ENCODE measurements around the gene PARP16. TPM values are rescaled to one million over a fixed set of nuclear protein-coding genes. Genes with fewer than 3 reads are reported as not detected.

Gene PARP16
- total RNA-seq, 6 experiments from 2014 or later = 4.1 to 5.1 (median 4.4) TPM

DNA sequence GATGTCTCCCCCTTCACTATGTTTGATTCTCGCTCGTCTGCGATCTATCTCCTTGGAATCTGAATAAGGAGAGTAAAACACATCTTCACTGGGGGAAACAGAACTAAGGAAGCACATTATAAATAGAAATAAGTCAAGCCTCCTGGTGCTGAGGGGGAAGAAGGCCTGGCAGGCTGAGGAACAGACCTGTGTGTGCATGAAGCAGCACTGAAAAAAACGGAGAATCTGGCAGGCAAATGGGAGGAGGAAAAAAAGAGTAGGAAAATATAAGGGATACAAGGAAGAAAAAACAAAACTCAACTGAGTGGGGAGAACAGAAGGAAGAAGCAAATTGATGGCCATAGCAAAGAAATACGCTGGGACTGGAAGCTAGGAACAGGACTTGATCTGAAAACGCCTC, 25.7 kb downstream of the PARP16 start:
- TF ChIP-seq, protein P1, sequence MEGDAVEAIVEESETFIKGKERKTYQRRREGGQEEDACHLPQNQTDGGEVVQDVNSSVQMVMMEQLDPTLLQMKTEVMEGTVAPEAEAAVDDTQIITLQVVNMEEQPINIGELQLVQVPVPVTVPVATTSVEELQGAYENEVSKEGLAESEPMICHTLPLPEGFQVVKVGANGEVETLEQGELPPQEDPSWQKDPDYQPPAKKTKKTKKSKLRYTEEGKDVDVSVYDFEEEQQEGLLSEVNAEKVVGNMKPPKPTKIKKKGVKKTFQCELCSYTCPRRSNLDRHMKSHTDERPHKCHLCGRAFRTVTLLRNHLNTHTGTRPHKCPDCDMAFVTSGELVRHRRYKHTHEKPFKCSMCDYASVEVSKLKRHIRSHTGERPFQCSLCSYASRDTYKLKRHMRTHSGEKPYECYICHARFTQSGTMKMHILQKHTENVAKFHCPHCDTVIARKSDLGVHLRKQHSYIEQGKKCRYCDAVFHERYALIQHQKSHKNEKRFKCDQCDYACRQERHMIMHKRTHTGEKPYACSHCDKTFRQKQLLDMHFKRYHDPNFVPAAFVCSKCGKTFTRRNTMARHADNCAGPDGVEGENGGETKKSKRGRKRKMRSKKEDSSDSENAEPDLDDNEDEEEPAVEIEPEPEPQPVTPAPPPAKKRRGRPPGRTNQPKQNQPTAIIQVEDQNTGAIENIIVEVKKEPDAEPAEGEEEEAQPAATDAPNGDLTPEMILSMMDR (IDR thresholded peaks at IDR 0.05) = no peak
- Mint-ChIP-seq H3K4me3 (no peak overlapping the region), H3K27me3 (ENCODE audit: insufficient read depth) (peaks cover 2% of the 10 kb centered on the region)

DNA sequence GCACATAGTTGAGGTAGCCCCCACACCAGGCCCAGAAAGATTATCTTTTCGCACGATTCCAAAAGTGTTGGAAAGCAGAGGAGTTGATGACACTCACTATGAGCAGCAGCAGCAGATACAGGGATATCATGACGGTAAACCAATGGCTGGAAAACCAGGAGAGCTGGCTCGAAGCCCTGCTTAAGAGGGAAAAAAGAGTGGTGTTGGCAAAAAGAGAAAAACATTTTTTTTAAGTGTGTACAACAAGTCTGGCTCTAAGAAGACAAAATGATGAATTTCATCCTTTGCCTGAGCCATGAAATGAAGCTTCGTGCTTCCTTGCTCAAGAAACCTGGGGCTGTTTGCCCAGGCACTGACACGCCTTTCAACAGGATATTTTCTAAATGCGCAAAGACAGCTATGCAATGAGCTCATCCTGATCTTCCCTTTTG, 27.3 kb downstream of the PARP16 start:
- H3K4me1 Mint-ChIP-seq (ENCODE audit: low read depth) = no peaks in the 10 kb centered on the region
- peaks cover 4% of the 10 kb centered on the region for H3K36me3 Mint-ChIP-seq (ENCODE audit: low read depth)
- H3K9me3 Mint-ChIP-seq = no peaks in the 10 kb centered on the region
- DNase-seq = no peak
- peaks cover 2% of the 10 kb centered on the region for H3K27me3 Mint-ChIP-seq (ENCODE audit: insufficient read depth)
- H3K4me3 Mint-ChIP-seq = no peak overlapping the region
- TF ChIP-seq, protein P1 (IDR thresholded peaks at IDR 0.05) = no peak
- no peak overlapping the region for H3K27ac Mint-ChIP-seq

More for the DNA sequence above, 25.7 kb downstream of the PARP16 start:
- no peak overlapping the region for H3K27ac Mint-ChIP-seq
- H3K9me3 Mint-ChIP-seq = no peaks in the 10 kb centered on the region
- peaks cover 4% of the 10 kb centered on the region for H3K36me3 Mint-ChIP-seq (ENCODE audit: low read depth)
- no peak for DNase-seq
- H3K4me1 Mint-ChIP-seq (ENCODE audit: low read depth) = no peaks in the 10 kb centered on the region

DNA sequence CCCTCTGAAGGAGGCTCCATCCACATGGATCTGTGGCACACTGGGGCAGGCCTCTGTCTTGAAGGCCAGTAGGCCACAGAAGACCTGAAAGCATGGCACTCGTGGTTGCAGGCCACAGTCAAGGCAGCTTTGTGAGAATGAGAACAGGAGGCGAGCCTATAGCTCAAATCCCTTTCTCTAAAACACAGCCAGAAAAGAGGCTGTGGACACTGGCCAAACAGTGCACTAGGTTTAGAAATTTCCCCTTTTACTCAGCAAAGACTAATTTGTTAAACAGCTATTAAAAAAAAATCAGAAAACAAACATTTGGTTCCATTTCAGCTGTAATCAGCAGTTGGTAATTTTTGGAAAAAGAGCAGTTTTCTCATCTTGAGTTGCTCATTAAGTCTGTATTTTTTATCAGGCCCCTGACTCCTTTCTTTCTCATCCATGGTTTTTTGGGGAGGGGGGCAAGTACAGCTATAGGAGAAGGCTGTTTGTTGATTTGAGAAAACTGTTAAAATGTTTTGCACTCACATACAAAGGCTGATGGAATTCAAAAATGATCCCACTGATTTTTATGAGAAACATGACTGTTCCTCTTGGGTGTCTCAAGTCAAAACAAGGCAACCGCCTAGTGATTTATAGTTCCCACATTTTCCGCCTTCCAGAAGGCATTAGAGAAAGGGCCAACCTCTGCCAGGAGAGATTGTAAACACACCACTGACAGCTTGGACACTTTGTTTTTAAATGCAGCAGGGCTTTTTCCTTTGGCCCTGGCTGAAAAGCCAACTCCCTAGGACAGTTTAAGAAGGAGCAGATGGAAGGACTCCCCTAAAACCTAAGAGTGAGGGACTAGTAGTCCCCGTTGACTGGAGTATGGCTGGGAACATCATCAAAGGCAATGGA, 28.1 kb downstream of the PARP16 start:
- Mint-ChIP-seq H3K9me3 (no peaks in the 10 kb centered on the region), H3K36me3 (ENCODE audit: low read depth) (peaks cover 4% of the 10 kb centered on the region), H3K4me1 (ENCODE audit: low read depth) (no peaks in the 10 kb centered on the region), H3K27ac (no peak overlapping the region), H3K4me3 (no peak overlapping the region), H3K27me3 (ENCODE audit: insufficient read depth) (peaks cover 2% of the 10 kb centered on the region)
- no peak for DNase-seq
- TF ChIP-seq, protein P1 (IDR thresholded peaks at IDR 0.05) = no peak

DNA sequence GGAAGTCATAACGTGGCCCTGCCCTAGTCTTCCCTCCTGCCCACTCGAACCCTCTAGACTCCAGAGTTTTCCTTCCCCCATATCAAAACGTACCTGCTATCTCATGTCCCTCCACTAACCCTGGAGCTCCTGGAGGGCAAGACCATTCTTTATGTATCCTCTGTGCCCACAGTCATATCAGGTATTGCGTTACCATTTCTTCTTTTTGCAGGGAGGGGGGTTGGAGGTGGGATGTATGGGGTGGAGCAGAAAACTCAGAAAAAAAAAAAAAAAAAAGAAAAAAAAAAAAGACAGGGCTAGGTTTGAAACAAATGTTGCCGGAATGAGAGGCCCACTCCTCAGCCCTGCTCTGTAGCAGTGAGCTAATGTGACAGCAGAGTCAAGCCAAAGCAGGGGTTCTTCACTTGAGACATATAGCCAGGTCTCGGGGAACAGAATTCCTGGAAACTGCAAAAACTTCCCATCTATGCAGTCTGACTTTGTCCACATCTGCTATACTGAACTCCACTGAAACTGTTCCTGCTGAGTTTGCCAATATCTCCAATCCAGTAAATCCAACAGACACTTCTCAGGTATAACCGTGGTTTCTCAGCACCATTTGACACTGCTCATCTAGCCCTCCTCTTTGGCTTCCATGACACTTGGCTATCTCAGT, 31.1 kb downstream of the PARP16 start:
- Mint-ChIP-seq H3K4me1 (ENCODE audit: low read depth) (peaks cover 5% of the 10 kb centered on the region; the same call in 1 of the 2 replicates), H3K27me3 (ENCODE audit: insufficient read depth) (peaks cover 2% of the 10 kb centered on the region), H3K36me3 (ENCODE audit: low read depth) (peaks cover 4% of the 10 kb centered on the region), H3K4me3 (no peak overlapping the region), H3K9me3 (no peaks in the 10 kb centered on the region), H3K27ac (no peak overlapping the region)
- TF ChIP-seq, protein P1 (IDR thresholded peaks at IDR 0.05) = no peak
- no peak for DNase-seq

DNA sequence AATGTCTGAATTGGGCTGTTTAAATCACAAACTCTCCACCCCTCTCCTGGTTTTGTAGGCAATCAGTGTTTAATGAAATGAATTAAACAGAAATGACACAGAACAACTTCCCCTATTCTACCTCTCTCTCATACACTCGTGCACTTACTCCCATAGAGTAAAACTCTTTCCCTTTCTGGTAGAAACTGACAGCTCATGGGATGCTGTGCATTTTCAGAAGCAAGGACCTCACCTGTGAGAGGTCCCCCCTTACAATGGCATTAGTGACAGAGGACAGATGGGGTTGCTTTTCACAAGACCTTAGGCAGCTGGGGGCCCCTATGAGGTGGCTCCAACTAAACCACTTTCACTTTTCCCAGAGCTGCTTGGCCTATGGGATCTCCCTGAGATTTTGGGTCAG, 31.9 kb downstream of the PARP16 start:
- DNase-seq = no peak
- Mint-ChIP-seq H3K27ac (no peak overlapping the region), H3K27me3 (ENCODE audit: insufficient read depth) (peaks cover 2% of the 10 kb centered on the region), H3K9me3 (no peaks in the 10 kb centered on the region), H3K4me3 (no peak overlapping the region), H3K4me1 (ENCODE audit: low read depth) (peaks cover 5% of the 10 kb centered on the region; the same call in 1 of the 2 replicates), H3K36me3 (ENCODE audit: low read depth) (peaks cover 4% of the 10 kb centered on the region)
- TF ChIP-seq, protein P1 (IDR thresholded peaks at IDR 0.05) = no peak
